ENCODE results near the gene ETV4. TPM values are rescaled to one million over a fixed set of nuclear protein-coding genes. Genes with fewer than 3 reads are reported as not detected.

Gene ETV4
- 1 to 10 TPM; 4.1 to 7.4 TPM for polyA plus RNA-seq

DNA sequence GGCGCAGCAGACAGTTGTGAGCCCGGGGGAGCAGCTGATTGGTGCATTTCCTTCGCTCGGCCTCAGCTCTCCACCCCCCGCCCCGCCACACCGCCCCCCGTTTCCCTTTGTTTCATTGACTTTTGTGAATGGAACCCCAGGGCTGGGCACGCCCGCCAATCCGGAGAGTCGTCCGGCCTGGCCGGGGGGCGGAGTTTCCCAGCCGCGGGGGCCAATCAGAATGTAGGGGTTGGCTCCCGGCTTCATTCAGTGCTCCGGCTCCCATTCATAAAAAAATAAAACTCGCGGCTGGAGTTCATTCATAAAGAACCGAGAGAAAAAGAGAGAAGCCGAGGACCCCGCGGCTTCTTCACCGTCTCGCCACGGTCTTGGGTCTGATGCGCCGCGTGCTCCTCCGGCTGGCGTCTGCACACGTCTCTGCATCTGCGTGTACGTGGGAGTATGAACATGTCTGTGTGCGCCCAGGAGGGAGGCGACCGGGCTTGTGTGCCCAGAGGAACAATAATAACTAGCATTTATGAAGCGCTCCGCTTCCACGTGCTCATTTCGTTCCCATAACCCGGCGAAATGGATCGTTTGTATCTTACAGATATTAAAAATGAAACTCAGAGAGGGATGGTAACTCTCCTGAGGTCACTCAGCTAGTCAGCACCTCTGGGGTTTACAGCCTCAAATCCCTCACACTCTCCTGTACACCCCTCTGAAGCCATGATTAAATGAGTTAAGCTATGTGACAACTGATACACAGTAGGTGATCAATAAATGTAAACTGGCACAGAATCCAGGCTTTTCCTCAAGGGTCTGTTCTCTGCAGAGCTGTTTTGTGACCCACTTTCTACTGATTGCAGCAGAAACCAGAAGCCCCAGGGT is at the start of gene ETV4:
TSS of gene ETV4 (minus strand) at position 22 of the 870 bp plus-strand sequence. CDS start 723 bp downstream, outside the sequence.
- WGBS, 2 donors, result 0 to 1% methylated on average over 46 of the region's 46 CpGs
- H3K4me3 ChIP-seq (ENCODE audit: low read depth in 1 of 2, low read length in 2 of 2), result peak within 1 kb of the TSS; percentile 47 to 55
- no peaks in the 10 kb centered on the region for H3K9me3 ChIP-seq (ENCODE audit: control insufficient read depth in 2 of 2, insufficient read depth in 1 of 2, low read depth in 1 of 2, low read length in 1 of 2)
- no peaks in the 10 kb centered on the region for H3K27me3 ChIP-seq (ENCODE audit: control insufficient read depth in 1 of 2, insufficient read depth in 2 of 2, low read length in 2 of 2)
- peak within 1 kb of the TSS; percentile 29 to 85 for H3K27ac ChIP-seq (ENCODE audit: low read depth in 2 of 2, low read length in 1 of 2)
- no peaks in the 10 kb centered on the region for H3K36me3 ChIP-seq (ENCODE audit: control insufficient read depth in 2 of 2, insufficient read depth in 2 of 2, low read length in 1 of 2)
- peaks cover 0 to 12% of the 10 kb centered on the region in 2 donors for H3K4me1 ChIP-seq (ENCODE audit: control insufficient read depth in 2 of 2, insufficient read depth in 2 of 2, low read length in 1 of 2)

DNA sequence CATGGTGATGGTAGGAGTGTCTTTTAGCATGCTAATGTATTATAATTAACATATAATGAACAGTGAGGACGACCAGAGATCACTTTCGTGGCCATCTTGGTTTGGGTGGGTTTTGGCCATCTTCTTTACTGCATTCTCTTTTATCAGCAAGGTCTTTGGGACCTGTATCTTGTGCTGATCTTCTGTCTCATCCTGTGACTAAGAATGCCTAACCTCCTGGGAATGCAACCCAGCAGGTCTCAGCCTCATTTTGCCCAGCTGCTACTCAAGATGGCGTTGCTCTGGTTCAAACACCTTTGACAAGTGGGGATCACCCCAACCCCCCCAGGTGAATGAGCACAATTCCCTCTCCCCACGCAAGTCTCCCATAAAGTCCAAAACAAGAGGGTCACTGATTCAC is 49.3 kb upstream of the ETV4 start:
- peaks cover 4% of the 10 kb centered on the region in 2 donors for H3K4me1 ChIP-seq (ENCODE audit: control insufficient read depth in 2 of 2, insufficient read depth in 2 of 2, low read length in 1 of 2)
- no peaks in the 10 kb centered on the region for H3K9me3 ChIP-seq (ENCODE audit: control insufficient read depth in 2 of 2, insufficient read depth in 1 of 2, low read depth in 1 of 2, low read length in 1 of 2)
- H3K27ac ChIP-seq (ENCODE audit: low read depth in 2 of 2, low read length in 1 of 2), result no peak overlapping the region
- WGBS, 2 donors, result 67 to 73% methylated on average over 4 of the region's 4 CpGs
- no peaks in the 10 kb centered on the region for H3K27me3 ChIP-seq (ENCODE audit: control insufficient read depth in 1 of 2, insufficient read depth in 2 of 2, low read length in 2 of 2)
- H3K4me3 ChIP-seq (ENCODE audit: low read depth in 1 of 2, low read length in 2 of 2), result no peak overlapping the region
- no peaks in the 10 kb centered on the region for H3K36me3 ChIP-seq (ENCODE audit: control insufficient read depth in 2 of 2, insufficient read depth in 2 of 2, low read length in 1 of 2)

- H3K4me1 ChIP-seq (ENCODE audit: control insufficient read depth in 2 of 2, insufficient read depth in 2 of 2, low read length in 1 of 2), result peaks cover 4% of the 10 kb centered on the region in 2 donors
- peak overlapping the region; percentile 53 to 78 for H3K27ac ChIP-seq (ENCODE audit: low read depth in 2 of 2, low read length in 1 of 2)
- no peak overlapping the region for H3K4me3 ChIP-seq (ENCODE audit: low read depth in 1 of 2, low read length in 2 of 2)
- H3K36me3 ChIP-seq (ENCODE audit: control insufficient read depth in 2 of 2, insufficient read depth in 2 of 2, low read length in 1 of 2), result no peaks in the 10 kb centered on the region
- no peaks in the 10 kb centered on the region for H3K9me3 ChIP-seq (ENCODE audit: control insufficient read depth in 2 of 2, insufficient read depth in 1 of 2, low read depth in 1 of 2, low read length in 1 of 2)
- 25 to 44% methylated on average over 28 of the region's 28 CpGs for WGBS, 2 donors
- H3K27me3 ChIP-seq (ENCODE audit: control insufficient read depth in 1 of 2, insufficient read depth in 2 of 2, low read length in 2 of 2), result no peaks in the 10 kb centered on the region
These were observed 45.8 kb upstream of the ETV4 start for GRCh38 chr17:43591779-43592562.

DNA sequence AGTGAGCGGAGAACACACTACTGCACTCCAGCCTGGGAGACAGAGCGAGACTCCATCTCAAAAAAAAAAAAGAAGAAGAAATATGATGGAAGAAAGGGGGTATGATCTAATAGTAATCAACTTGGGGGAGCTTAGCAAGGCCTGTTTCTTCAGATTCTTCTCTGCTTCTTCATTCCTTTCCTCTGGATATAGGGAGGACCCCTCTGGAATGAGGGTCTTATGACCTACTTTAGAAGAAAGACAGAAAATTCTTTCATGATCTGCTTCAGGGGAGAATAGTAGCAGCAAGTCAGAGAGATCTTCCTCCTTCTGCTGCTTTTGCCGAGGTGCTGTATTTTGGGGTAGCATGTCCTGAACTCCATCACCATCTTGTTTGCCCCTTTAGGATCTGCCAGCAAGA is 44.9 kb upstream of the ETV4 start:
- no peaks in the 10 kb centered on the region for H3K36me3 ChIP-seq (ENCODE audit: control insufficient read depth in 2 of 2, insufficient read depth in 2 of 2, low read length in 1 of 2)
- H3K9me3 ChIP-seq (ENCODE audit: control insufficient read depth in 2 of 2, insufficient read depth in 1 of 2, low read depth in 1 of 2, low read length in 1 of 2), result no peaks in the 10 kb centered on the region
- H3K4me1 ChIP-seq (ENCODE audit: control insufficient read depth in 2 of 2, insufficient read depth in 2 of 2, low read length in 1 of 2), result peaks cover 4% of the 10 kb centered on the region in 2 donors
- no peaks in the 10 kb centered on the region for H3K27me3 ChIP-seq (ENCODE audit: control insufficient read depth in 1 of 2, insufficient read depth in 2 of 2, low read length in 2 of 2)
- H3K27ac ChIP-seq (ENCODE audit: low read depth in 2 of 2, low read length in 1 of 2), result peak overlapping the region in 1 of 2 donors; percentile 53
- no peak overlapping the region for H3K4me3 ChIP-seq (ENCODE audit: low read depth in 1 of 2, low read length in 2 of 2)
- WGBS, 2 donors, result 92 to 94% methylated on average over 3 of the region's 3 CpGs

- no peak overlapping the region for H3K27ac ChIP-seq (ENCODE audit: low read depth in 2 of 2, low read length in 1 of 2)
- H3K4me3 ChIP-seq (ENCODE audit: low read depth in 1 of 2, low read length in 2 of 2), result no peak overlapping the region
- WGBS, 2 donors, result 71 to 82% methylated on average over 9 of the region's 9 CpGs
- H3K27me3 ChIP-seq (ENCODE audit: control insufficient read depth in 1 of 2, insufficient read depth in 2 of 2, low read length in 2 of 2), result no peaks in the 10 kb centered on the region
- H3K36me3 ChIP-seq (ENCODE audit: control insufficient read depth in 2 of 2, insufficient read depth in 2 of 2, low read length in 1 of 2), result no peaks in the 10 kb centered on the region
- H3K4me1 ChIP-seq (ENCODE audit: control insufficient read depth in 2 of 2, insufficient read depth in 2 of 2, low read length in 1 of 2), result peaks cover 4% of the 10 kb centered on the region in 2 donors
- no peaks in the 10 kb centered on the region for H3K9me3 ChIP-seq (ENCODE audit: control insufficient read depth in 2 of 2, insufficient read depth in 1 of 2, low read depth in 1 of 2, low read length in 1 of 2)
These were observed 42.7 kb upstream of the ETV4 start for GRCh38 chr17:43588664-43589435.

- Histone ChIP-seq H3K9me3 (ENCODE audit: control insufficient read depth in 2 of 2, insufficient read depth in 1 of 2, low read depth in 1 of 2, low read length in 1 of 2) (no peaks in the 10 kb centered on the region), H3K27ac (ENCODE audit: low read depth in 2 of 2, low read length in 1 of 2) (no peak overlapping the region), H3K4me3 (ENCODE audit: low read depth in 1 of 2, low read length in 2 of 2) (no peak overlapping the region), H3K36me3 (ENCODE audit: control insufficient read depth in 2 of 2, insufficient read depth in 2 of 2, low read length in 1 of 2) (no peaks in the 10 kb centered on the region), H3K4me1 (ENCODE audit: control insufficient read depth in 2 of 2, insufficient read depth in 2 of 2, low read length in 1 of 2) (peaks cover 4% of the 10 kb centered on the region in 2 donors), H3K27me3 (ENCODE audit: control insufficient read depth in 1 of 2, insufficient read depth in 2 of 2, low read length in 2 of 2) (no peaks in the 10 kb centered on the region)
- 40 to 43% methylated on average over 2 of the region's 2 CpGs for WGBS, 2 donors
These were observed 42.0 kb upstream of the ETV4 start for GRCh38 chr17:43588121-43588520.

DNA sequence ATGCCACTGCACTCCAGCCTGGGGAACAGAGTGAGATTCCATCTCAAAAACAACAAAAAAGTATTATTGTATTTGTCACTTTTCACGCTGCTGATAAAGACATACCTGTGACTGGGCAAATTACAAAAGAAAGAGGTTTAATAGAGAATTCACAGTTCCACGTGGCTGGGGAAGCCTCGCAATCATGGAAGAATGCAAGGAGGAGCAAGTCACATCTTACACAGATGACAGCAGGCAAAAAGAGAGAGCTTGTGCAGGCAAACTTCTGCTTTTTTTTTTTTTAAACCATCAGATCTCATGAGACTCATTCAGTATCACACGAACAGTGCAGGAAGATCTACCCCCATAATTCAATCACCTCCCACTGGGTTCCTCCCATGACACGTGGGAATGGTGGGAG is 41.5 kb upstream of the ETV4 start:
- no peak overlapping the region for H3K4me3 ChIP-seq (ENCODE audit: low read depth in 1 of 2, low read length in 2 of 2)
- no peaks in the 10 kb centered on the region for H3K9me3 ChIP-seq (ENCODE audit: control insufficient read depth in 2 of 2, insufficient read depth in 1 of 2, low read depth in 1 of 2, low read length in 1 of 2)
- H3K27me3 ChIP-seq (ENCODE audit: control insufficient read depth in 1 of 2, insufficient read depth in 2 of 2, low read length in 2 of 2), result no peaks in the 10 kb centered on the region
- no peak overlapping the region for H3K27ac ChIP-seq (ENCODE audit: low read depth in 2 of 2, low read length in 1 of 2)
- H3K36me3 ChIP-seq (ENCODE audit: control insufficient read depth in 2 of 2, insufficient read depth in 2 of 2, low read length in 1 of 2), result no peaks in the 10 kb centered on the region
- 76 to 84% methylated on average over 5 of the region's 5 CpGs for WGBS, 2 donors
- peaks cover 4% of the 10 kb centered on the region in 2 donors for H3K4me1 ChIP-seq (ENCODE audit: control insufficient read depth in 2 of 2, insufficient read depth in 2 of 2, low read length in 1 of 2)

DNA sequence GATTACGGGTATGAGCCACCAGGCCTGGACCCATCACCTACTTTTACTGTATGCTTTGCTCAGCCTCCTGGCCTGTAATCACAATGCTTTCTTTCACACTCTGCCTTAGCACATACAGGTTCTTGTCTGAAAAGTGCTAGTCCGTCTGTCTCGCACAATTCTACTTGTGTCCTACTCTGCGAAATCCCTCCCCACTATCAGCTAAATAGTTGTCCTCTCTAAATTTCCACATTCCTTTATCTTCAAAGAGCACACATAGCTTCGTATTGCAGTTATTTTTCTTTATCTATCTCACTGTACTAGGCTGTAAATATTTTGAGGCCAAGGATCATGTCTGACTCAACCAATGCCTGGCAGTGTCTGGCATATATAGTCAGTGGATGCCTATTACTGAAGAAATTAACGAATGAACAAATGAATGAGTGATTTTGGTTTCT is 38.5 kb upstream of the ETV4 start:
- Histone ChIP-seq H3K27me3 (ENCODE audit: control insufficient read depth in 1 of 2, insufficient read depth in 2 of 2, low read length in 2 of 2) (no peaks in the 10 kb centered on the region), H3K4me1 (ENCODE audit: control insufficient read depth in 2 of 2, insufficient read depth in 2 of 2, low read length in 1 of 2) (no peaks in the 10 kb centered on the region), H3K4me3 (ENCODE audit: low read depth in 1 of 2, low read length in 2 of 2) (no peak overlapping the region), H3K9me3 (ENCODE audit: control insufficient read depth in 2 of 2, insufficient read depth in 1 of 2, low read depth in 1 of 2, low read length in 1 of 2) (no peaks in the 10 kb centered on the region), H3K36me3 (ENCODE audit: control insufficient read depth in 2 of 2, insufficient read depth in 2 of 2, low read length in 1 of 2) (no peaks in the 10 kb centered on the region), H3K27ac (ENCODE audit: low read depth in 2 of 2, low read length in 1 of 2) (no peak overlapping the region)
- WGBS, 2 donors, result 85 to 88% methylated on average over 6 of the region's 6 CpGs

DNA sequence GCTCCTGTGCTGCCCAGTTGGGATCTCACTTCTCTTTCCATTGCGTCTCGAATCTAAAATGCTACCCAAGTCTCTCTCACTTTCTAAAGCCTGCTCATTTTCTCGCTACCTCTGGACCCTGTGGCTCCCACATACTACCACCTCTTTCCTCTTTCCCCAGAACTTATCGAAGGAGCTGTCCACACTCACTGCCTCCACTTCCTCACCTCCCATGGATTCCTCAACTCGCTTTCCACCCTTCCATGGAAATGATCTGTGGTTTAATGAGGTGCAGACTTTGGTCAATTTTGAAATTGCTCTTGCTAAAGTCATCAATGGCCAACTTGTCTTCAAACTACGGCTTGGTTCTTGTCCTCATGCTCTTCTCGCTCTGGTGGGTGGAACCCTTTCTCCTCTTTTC is 37.2 kb upstream of the ETV4 start:
- Histone ChIP-seq H3K36me3 (ENCODE audit: control insufficient read depth in 2 of 2, insufficient read depth in 2 of 2, low read length in 1 of 2) (no peaks in the 10 kb centered on the region), H3K27me3 (ENCODE audit: control insufficient read depth in 1 of 2, insufficient read depth in 2 of 2, low read length in 2 of 2) (no peaks in the 10 kb centered on the region), H3K4me3 (ENCODE audit: low read depth in 1 of 2, low read length in 2 of 2) (no peak overlapping the region), H3K9me3 (ENCODE audit: control insufficient read depth in 2 of 2, insufficient read depth in 1 of 2, low read depth in 1 of 2, low read length in 1 of 2) (no peaks in the 10 kb centered on the region), H3K27ac (ENCODE audit: low read depth in 2 of 2, low read length in 1 of 2) (no peak overlapping the region), H3K4me1 (ENCODE audit: control insufficient read depth in 2 of 2, insufficient read depth in 2 of 2, low read length in 1 of 2) (no peaks in the 10 kb centered on the region)
- WGBS, 2 donors, result 86 to 94% methylated on average over 7 of the region's 7 CpGs

All from esophagus (tissue), 2 donors.